Measurements from ENCODE around the gene AQP3. TPM values are rescaled to one million over a fixed set of nuclear protein-coding genes. Genes with fewer than 3 reads are reported as not detected.

AQP3 gene
- polyA plus RNA-seq, 2 of the 4 experiments (the other 2 are of a cell fraction): 6.2 to 18.8 TPM

- ChIA-PET CTCF (interaction anchor here (1.5 to 40.3 kb wide), 5 partner anchors 8 to 106 kb away, joined by 3 to 834 read pairs (median 4); partner anchors contain the start of gene AQP3), POLR2A (no interaction called here)
- Histone ChIP-seq H3K4me1 (no peaks in the 10 kb centered on the region), H3K9me3 (no peaks in the 10 kb centered on the region), H3K4me3 (no peak overlapping the region), H3K4me2 (no peak overlapping the region), H3K27ac (no peak overlapping the region)
- ATAC-seq (no peak), FAIRE-seq (no peak), DNase-seq (ENCODE audit: low read depth in 1 of 2, low spot score in 1 of 2) (no peak)
- 65% methylated on average over 2 of the region's 2 CpGs for WGBS (ENCODE audit: missing lambda C conversion rate)
- no peak for TF ChIP-seq MAZ (IDR thresholded peaks at IDR 0.05; ENCODE audit: borderline replicate concordance, low read depth, low read length)
- TF ChIP-seq FOSB (CRISPR knock-in tag; IDR thresholded peaks at IDR 0.05): no peak
- TF ChIP-seq CHD2 (IDR thresholded peaks at IDR 0.05; ENCODE audit: low read length, partially characterized antibody): no peak
- no peak for TF ChIP-seq HDAC2 (IDR thresholded peaks at IDR 0.05)
- TF ChIP-seq HOXA7 (CRISPR knock-in tag; IDR thresholded peaks at IDR 0.05): no peak
- no peak for TF ChIP-seq EHF (CRISPR knock-in tag; IDR thresholded peaks at IDR 0.05)
- TF ChIP-seq PHF8 (IDR thresholded peaks at IDR 0.05; ENCODE audit: borderline replicate concordance, low read depth): no peak
- TF ChIP-seq NR3C1 (IDR thresholded peaks at IDR 0.05): no peak
- no peak for TF ChIP-seq POLR2AphosphoS2 (conservative IDR thresholded peaks at IDR 0.05; ENCODE audit: low read length)
- TF ChIP-seq EHMT2 (IDR thresholded peaks at IDR 0.05; ENCODE audit: low read depth): no peak
Measured at GRCh38 chr9:33480106-33480505, 32.7 kb upstream of the AQP3 start.

- FAIRE-seq (no peak), ATAC-seq (no peak), DNase-seq (ENCODE audit: low read depth in 1 of 2, low spot score in 1 of 2) (no peak)
- POLR2A ChIA-PET: no interaction called here
- H3K4me2 ChIP-seq: no peak overlapping the region
- H3K4me3 ChIP-seq: no peak overlapping the region
- CTCF ChIA-PET: interaction anchor here (0.7 to 40.3 kb wide), 5 partner anchors 27 to 148 kb away, joined by 3 to 834 read pairs (median 31); partner anchors contain the start of genes AQP3 and AQP7
- no peaks in the 10 kb centered on the region for H3K9me3 ChIP-seq
- TF ChIP-seq RNF2 (IDR thresholded peaks at IDR 0.05; ENCODE audit: borderline replicate concordance, low read depth) (no peak), FOSL2 (IDR thresholded peaks at IDR 0.05) (no peak), FOSL2 (CRISPR knock-in tag; IDR thresholded peaks at IDR 0.05) (no peak), RAD21 (conservative IDR thresholded peaks at IDR 0.05 in 1 of 2, IDR thresholded peaks at IDR 0.05 in 1 of 2) (no peak)
- peaks cover 13% of the 10 kb centered on the region for H3K4me1 ChIP-seq
- no peak overlapping the region for H3K27ac ChIP-seq
- 94% methylated on average over 10 of the region's 10 CpGs for WGBS (ENCODE audit: missing lambda C conversion rate)
Measured at GRCh38 chr9:33476503-33476902, 29.1 kb upstream of the AQP3 start.

GRCh38 chr9:33475357-33475756, 28.0 kb upstream of the AQP3 start:
- no peaks in the 10 kb centered on the region for H3K9me3 ChIP-seq
- CTCF ChIA-PET: interaction anchor here (0.9 to 40.3 kb wide), 5 partner anchors 26 to 246 kb away, joined by 3 to 834 read pairs (median 31); partner anchors contain the start of genes AQP3 and AQP7
- ATAC-seq (no peak), DNase-seq (ENCODE audit: low read depth in 1 of 2, low spot score in 1 of 2) (no peak), FAIRE-seq (no peak)
- H3K4me1 ChIP-seq: peaks cover 14% of the 10 kb centered on the region
- H3K4me3 ChIP-seq: no peak overlapping the region
- no peak overlapping the region for H3K27ac ChIP-seq
- POLR2A ChIA-PET: no interaction called here
- TF ChIP-seq PHF8 (IDR thresholded peaks at IDR 0.05; ENCODE audit: borderline replicate concordance, low read depth): no peak
- no peak for TF ChIP-seq USF2 (IDR thresholded peaks at IDR 0.05)
- TF ChIP-seq HOXB13 (CRISPR knock-in tag; IDR thresholded peaks at IDR 0.05; ENCODE audit: low read depth): no peak
- no peak for TF ChIP-seq ZC3H11A (IDR thresholded peaks at IDR 0.05)
- TF ChIP-seq MAFK (IDR thresholded peaks at IDR 0.05; ENCODE audit: partially characterized antibody): no peak
- TF ChIP-seq CBX8 (IDR thresholded peaks at IDR 0.05): no peak
- TF ChIP-seq EP300 (IDR thresholded peaks at IDR 0.05): no peak
- TF ChIP-seq CHD2 (IDR thresholded peaks at IDR 0.05; ENCODE audit: low read length, partially characterized antibody): no peak
- TF ChIP-seq EHF (CRISPR knock-in tag; IDR thresholded peaks at IDR 0.05): no peak
- TF ChIP-seq RNF2 (IDR thresholded peaks at IDR 0.05; ENCODE audit: borderline replicate concordance, low read depth): no peak
- no peak for TF ChIP-seq KDM1A (IDR thresholded peaks at IDR 0.05; ENCODE audit: low read depth)
- no peak for TF ChIP-seq CTCF (IDR thresholded peaks at IDR 0.05)
- WGBS (ENCODE audit: missing lambda C conversion rate): 77% methylated on average over 1 of the region's 1 CpG
- H3K4me2 ChIP-seq: peak overlapping the region; percentile 75; the same call in 2 of the 3 replicates

Measured in A549 (cell line).